ENCODE results near the gene RASSF8.

DNA sequence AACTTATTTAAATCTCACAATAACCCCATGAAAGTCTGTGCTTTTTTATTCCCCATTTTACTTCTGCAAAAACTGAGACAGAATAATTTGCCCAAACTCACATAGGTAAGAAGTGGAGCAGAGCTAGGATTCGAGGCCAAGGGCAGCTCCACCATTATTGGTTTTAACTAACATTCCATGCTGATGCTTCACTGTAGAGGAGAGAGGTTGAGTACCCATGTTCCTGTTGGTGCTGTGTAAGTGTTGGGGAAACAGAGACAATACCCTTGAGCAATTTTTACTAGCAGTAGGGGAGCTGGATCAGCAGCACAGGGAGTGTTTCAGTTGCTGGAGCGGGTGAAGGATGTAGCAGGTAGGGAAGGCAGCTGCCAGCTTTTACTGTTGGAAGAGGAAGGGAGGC, 21.1 kb downstream of the RASSF8 start:
- no peak for TF ChIP-seq SUZ12 (IDR thresholded peaks at IDR 0.05; ENCODE audit: extremely low read depth, insufficient read depth, insufficient read length)
- no peak for TF ChIP-seq ZNF274 (IDR thresholded peaks at IDR 0.05; ENCODE audit: low read depth, low read length)

All from NT2/D1 (cell line).